ENCODE data around the gene PPP2R5C.

DNA sequence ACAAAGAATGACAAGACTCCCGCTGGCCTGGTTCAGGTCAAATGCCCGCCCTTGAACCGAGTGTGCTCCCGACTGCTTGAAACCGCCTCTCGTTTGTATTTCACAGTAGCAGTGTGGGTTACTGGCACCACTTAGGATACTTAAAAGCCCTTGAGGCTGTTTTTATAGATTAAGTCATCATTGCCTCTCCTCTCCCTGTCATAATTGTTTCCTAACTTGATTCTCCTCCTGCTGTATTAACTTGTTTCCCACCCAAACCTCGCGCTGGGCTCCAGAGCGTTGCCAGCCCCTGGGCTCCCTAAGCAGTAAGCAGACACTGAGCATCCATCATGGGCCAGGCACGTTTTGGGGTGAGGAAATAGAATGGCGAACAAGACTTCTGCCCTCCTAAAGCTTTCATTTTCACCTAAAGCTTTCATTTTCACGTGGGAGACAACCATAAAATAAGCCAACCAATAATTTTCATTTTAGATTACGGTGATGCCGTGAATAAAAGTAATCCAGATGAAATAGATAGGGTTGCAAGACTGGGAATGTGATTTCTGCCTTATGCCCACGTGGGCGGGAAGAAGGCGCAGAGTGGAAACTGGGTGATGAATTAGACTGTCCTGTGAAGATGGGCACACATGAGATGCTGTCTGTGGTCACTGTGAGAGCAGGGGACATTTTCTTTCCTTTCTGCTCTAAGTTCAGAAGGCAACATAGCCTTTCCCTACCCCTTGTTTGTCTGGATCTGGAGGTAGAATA is 97.5 kb downstream of the PPP2R5C start:
- TF ChIP-seq, protein P1, sequence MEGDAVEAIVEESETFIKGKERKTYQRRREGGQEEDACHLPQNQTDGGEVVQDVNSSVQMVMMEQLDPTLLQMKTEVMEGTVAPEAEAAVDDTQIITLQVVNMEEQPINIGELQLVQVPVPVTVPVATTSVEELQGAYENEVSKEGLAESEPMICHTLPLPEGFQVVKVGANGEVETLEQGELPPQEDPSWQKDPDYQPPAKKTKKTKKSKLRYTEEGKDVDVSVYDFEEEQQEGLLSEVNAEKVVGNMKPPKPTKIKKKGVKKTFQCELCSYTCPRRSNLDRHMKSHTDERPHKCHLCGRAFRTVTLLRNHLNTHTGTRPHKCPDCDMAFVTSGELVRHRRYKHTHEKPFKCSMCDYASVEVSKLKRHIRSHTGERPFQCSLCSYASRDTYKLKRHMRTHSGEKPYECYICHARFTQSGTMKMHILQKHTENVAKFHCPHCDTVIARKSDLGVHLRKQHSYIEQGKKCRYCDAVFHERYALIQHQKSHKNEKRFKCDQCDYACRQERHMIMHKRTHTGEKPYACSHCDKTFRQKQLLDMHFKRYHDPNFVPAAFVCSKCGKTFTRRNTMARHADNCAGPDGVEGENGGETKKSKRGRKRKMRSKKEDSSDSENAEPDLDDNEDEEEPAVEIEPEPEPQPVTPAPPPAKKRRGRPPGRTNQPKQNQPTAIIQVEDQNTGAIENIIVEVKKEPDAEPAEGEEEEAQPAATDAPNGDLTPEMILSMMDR (IDR thresholded peaks at IDR 0.05; ENCODE audit: extremely low read depth in 1 of 2, insufficient read depth in 1 of 2, low read depth in 1 of 2, low read length in 2 of 2), result no peak
- TF ChIP-seq POLR2AphosphoS5 (IDR thresholded peaks at IDR 0.05; ENCODE audit: insufficient read depth, low read depth, low read length) (no peak), EZH2 (IDR thresholded peaks at IDR 0.05; ENCODE audit: borderline replicate concordance, low read depth, low read length, severe bottlenecking) (no peak), POLR2A (IDR thresholded peaks at IDR 0.05; ENCODE audit: low read depth, low read length) (no peak), MYC (IDR thresholded peaks at IDR 0.05; ENCODE audit: low read depth, low read length) (no peak)
